Measurements from ENCODE around the gene ZSCAN2.
"Not testable (repeated sequence)": the region's sequence is repeated elsewhere in the genome, so short reads cannot be mapped to it uniquely, and the experiment has no call there.

DNA sequence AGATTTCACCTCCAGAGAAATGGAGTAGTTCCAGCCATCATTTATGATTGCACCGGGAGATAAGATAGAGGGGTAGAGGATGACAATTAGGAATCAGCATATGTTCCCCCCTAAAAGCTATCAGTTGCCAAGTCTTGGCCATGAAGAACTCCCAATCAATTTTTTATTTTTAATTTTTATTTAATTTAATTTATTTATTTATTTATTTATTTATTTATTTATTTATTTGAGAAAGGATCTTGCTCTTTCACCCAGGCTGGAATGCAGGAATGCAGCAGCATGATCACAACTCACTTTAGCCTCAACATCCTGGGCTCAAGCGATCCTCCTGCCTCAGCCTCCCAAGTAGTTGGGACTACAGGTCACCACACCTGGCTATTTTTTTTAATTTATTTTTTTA is 49.2 kb upstream of the ZSCAN2 start:
- TF ChIP-seq POLR2A (IDR thresholded peaks at IDR 0.05) = not testable (repeated sequence)
- TF ChIP-seq, protein P1, sequence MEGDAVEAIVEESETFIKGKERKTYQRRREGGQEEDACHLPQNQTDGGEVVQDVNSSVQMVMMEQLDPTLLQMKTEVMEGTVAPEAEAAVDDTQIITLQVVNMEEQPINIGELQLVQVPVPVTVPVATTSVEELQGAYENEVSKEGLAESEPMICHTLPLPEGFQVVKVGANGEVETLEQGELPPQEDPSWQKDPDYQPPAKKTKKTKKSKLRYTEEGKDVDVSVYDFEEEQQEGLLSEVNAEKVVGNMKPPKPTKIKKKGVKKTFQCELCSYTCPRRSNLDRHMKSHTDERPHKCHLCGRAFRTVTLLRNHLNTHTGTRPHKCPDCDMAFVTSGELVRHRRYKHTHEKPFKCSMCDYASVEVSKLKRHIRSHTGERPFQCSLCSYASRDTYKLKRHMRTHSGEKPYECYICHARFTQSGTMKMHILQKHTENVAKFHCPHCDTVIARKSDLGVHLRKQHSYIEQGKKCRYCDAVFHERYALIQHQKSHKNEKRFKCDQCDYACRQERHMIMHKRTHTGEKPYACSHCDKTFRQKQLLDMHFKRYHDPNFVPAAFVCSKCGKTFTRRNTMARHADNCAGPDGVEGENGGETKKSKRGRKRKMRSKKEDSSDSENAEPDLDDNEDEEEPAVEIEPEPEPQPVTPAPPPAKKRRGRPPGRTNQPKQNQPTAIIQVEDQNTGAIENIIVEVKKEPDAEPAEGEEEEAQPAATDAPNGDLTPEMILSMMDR (IDR thresholded peaks at IDR 0.05 in 4 of 5, conservative IDR thresholded peaks at IDR 0.05 in 1 of 5) = not testable (repeated sequence)
